Measurements from ENCODE around the gene SPEM1.

DNA sequence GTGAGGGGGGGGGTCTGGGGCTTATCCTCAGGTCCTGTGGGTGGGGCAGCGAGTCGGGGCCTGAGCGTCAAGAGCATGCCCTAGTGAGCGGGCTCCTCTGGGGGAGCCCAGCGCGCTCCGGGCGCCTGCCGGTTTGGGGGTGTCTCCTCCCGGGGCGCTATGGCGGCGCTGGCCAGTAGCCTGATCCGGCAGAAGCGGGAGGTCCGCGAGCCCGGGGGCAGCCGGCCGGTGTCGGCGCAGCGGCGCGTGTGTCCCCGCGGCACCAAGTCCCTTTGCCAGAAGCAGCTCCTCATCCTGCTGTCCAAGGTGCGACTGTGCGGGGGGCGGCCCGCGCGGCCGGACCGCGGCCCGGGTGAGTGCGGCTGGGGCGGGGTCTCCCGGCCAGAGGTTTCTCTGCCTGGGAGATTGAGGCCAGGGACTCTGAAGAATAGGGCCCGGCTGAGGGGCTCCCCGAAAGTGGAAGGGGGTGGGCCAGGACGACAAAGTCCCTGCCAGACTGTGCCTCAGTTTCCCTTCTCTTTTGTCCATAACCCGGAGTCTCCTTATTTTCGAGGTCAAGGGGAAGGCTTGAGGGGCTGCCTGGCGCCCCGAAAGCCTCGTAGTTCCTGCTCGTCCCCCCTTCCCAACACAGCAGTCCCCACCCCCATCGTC is 19.5 kb downstream of the SPEM1 start, which contains the start of gene FGF11:
- TF ChIP-seq POLR2A (IDR thresholded peaks at IDR 0.05) (no peak), POLR2AphosphoS5 (IDR thresholded peaks at IDR 0.05) (no peak)
- TF ChIP-seq, protein P1, sequence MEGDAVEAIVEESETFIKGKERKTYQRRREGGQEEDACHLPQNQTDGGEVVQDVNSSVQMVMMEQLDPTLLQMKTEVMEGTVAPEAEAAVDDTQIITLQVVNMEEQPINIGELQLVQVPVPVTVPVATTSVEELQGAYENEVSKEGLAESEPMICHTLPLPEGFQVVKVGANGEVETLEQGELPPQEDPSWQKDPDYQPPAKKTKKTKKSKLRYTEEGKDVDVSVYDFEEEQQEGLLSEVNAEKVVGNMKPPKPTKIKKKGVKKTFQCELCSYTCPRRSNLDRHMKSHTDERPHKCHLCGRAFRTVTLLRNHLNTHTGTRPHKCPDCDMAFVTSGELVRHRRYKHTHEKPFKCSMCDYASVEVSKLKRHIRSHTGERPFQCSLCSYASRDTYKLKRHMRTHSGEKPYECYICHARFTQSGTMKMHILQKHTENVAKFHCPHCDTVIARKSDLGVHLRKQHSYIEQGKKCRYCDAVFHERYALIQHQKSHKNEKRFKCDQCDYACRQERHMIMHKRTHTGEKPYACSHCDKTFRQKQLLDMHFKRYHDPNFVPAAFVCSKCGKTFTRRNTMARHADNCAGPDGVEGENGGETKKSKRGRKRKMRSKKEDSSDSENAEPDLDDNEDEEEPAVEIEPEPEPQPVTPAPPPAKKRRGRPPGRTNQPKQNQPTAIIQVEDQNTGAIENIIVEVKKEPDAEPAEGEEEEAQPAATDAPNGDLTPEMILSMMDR (IDR thresholded peaks at IDR 0.05): no peak

All from prostate gland (tissue), 2 donors.